Non-pigmented ciliary epithelial cell (primary cell): ENCODE measurements around the gene CACNA1D.

Experiments used
- DNase-seq: peaks from one replicate; pipeline ENCODE4 v3.0.0-alpha.2; 2010; ENCODE audit warnings: low read depth

Gene CACNA1D

GRCh38 chr3:53845103-53845880 lies 350.9 kb downstream of the CACNA1D start:
- DNase-seq, result no peak

GRCh38 chr3:53845881-53846133 lies 351.4 kb downstream of the CACNA1D start:
- no peak for DNase-seq

GRCh38 chr3:53846134-53846850 lies 351.9 kb downstream of the CACNA1D start, which contains the start of the genes CHDH and IL17RB:
TSS of gene CHDH (minus strand) at chr3:53846419. CDS start at chr3:53824008, 22,411 bp downstream.
TSS of gene IL17RB (plus strand) at chr3:53846568. CDS start at chr3:53846589, 21 bp downstream.
- DNase-seq, result no peak

GRCh38 chr3:53846851-53847155 lies 352.4 kb downstream of the CACNA1D start:
- no peak for DNase-seq

GRCh38 chr3:53849916-53850315 lies 355.5 kb downstream of the CACNA1D start:
- DNase-seq, result no peak

GRCh38 chr3:53850895-53851294 lies 356.5 kb downstream of the CACNA1D start:
- DNase-seq, result no peak

- DNase-seq, result no peak
Measured at GRCh38 chr3:53856964-53857363, 362.6 kb downstream of the CACNA1D start.

GRCh38 chr3:53858096-53858741 lies 363.8 kb downstream of the CACNA1D start:
- DNase-seq, result no peak

GRCh38 chr3:53859178-53859577 lies 364.8 kb downstream of the CACNA1D start:
- DNase-seq, result no peak

- no peak for DNase-seq
Measured at GRCh38 chr3:53860196-53860595, 365.8 kb downstream of the CACNA1D start.

- DNase-seq, result no peak
Measured at GRCh38 chr3:53862241-53862640, 367.8 kb downstream of the CACNA1D start.

- DNase-seq, result no peak
Measured at GRCh38 chr3:53863145-53863544, 368.7 kb downstream of the CACNA1D start.
